Mesothelial cell of epicardium (in vitro differentiated cells): Measurements from ENCODE around the gene DSTN. TPM values are rescaled to one million over a fixed set of nuclear protein-coding genes. Genes with fewer than 3 reads are reported as not detected.

Experiments used
- DNase-seq, 2 experiments: peaks; one replicate each; pipeline ENCODE4 v3.0.0; 2021; ENCODE audit warnings: low spot score in 2 of 2; ENCODE audit not compliant: unreplicated experiment in 2 of 2
- H3K27ac Mint-ChIP-seq: 2 replicates; pipeline ENCODE4 v1.8.0; 2021; ENCODE audit warnings: mixed read lengths
- H3K27me3 Mint-ChIP-seq: 2 replicates; pipeline ENCODE4 v1.8.0; 2021; ENCODE audit warnings: low read depth, mixed read lengths
- H3K36me3 Mint-ChIP-seq: 2 replicates; pipeline ENCODE4 v1.8.0; 2021; ENCODE audit warnings: mixed read lengths
- H3K4me1 Mint-ChIP-seq: 2 replicates; pipeline ENCODE4 v1.8.0; 2021; ENCODE audit warnings: mixed read lengths
- H3K4me3 Mint-ChIP-seq: 2 replicates; pipeline ENCODE4 v1.8.0; 2021; ENCODE audit warnings: mild to moderate bottlenecking, moderate library complexity, mixed read lengths
- H3K9me3 Mint-ChIP-seq: 2 replicates; pipeline ENCODE4 v1.8.0; 2021; ENCODE audit warnings: mixed read lengths
- CTCF ChIP-seq: fragments of 200-600 bp; sonication (generic); IDR thresholded peaks from one replicate; pipeline ENCODE4 v1.5.0; 2021; ENCODE audit warnings: antibody characterized with exemption; ENCODE audit not compliant: unreplicated experiment
- total RNA-seq: library from RNA; stranded (reverse); gene quantifications from 3 replicates; pipeline ENCODE4 v1.2.1, GENCODE V29; 2021

DSTN gene
- total RNA-seq, 1 donor from 2014 or later: 192 TPM

- peaks cover 14% of the 10 kb centered on the region for H3K36me3 Mint-ChIP-seq
- no peaks in the 10 kb centered on the region for H3K9me3 Mint-ChIP-seq
- TF ChIP-seq CTCF: no peak
- no peak overlapping the region for H3K4me3 Mint-ChIP-seq
- no peak for DNase-seq
- peaks cover 7% of the 10 kb centered on the region for H3K4me1 Mint-ChIP-seq
- no peaks in the 10 kb centered on the region for H3K27me3 Mint-ChIP-seq
- H3K27ac Mint-ChIP-seq: peak overlapping the region; percentile 28
These were observed 39.0 kb downstream of the DSTN start for GRCh38 chr20:17608701-17609497.

GRCh38 chr20:17609811-17610377 is 40.0 kb downstream of the DSTN start:
- Mint-ChIP-seq H3K4me3 (no peak overlapping the region), H3K9me3 (no peaks in the 10 kb centered on the region), H3K27me3 (no peaks in the 10 kb centered on the region), H3K36me3 (peaks cover 12% of the 10 kb centered on the region), H3K4me1 (peaks cover 12% of the 10 kb centered on the region), H3K27ac (peak overlapping the region; percentile 20)
- TF ChIP-seq CTCF: no peak
- no peak for DNase-seq

DNA sequence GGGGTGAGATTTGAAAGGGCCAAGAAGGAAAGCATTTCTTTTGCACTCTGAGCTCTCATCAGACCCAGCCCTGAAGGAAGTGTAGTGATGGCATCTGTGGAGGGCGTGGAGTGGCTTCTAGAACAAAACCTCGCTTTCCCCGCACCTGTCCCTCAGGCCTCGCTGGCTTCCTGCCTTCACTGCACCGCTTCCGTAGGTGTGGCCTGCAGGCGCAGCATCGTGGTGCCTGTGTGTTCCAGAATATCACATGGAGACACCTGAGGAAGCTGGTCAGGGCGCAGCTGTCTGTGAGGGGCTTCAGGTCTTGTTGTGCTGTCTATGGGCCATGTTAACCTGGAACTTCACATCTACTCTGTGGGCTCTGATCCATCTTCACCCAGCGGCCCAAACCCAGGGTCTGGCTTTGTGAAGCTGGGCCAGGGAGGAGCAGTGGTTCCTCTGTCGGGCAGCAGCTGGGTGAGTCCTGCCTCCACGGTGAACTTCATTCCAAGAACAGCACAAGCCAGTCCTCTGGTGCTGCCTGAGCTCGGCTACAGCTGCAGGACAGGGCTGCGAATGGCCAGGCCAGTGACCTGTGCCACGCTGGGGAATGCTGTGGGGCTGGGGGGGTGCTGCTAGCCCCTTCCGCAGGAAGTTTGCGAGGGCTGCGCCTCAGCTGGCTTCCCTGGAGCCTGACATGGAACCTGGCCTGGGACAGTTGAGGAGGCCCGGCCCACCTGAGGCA is 40.9 kb downstream of the DSTN start:
- peaks cover 10% of the 10 kb centered on the region for H3K4me1 Mint-ChIP-seq
- H3K36me3 Mint-ChIP-seq: peaks cover 10% of the 10 kb centered on the region
- DNase-seq: no peak
- H3K4me3 Mint-ChIP-seq: no peak overlapping the region
- H3K27me3 Mint-ChIP-seq: no peaks in the 10 kb centered on the region
- peak overlapping the region; percentile 59 for H3K27ac Mint-ChIP-seq
- no peaks in the 10 kb centered on the region for H3K9me3 Mint-ChIP-seq
- no peak for TF ChIP-seq CTCF

GRCh38 chr20:17611290-17611539 is 41.3 kb downstream of the DSTN start:
- no peak for DNase-seq
- H3K27me3 Mint-ChIP-seq: no peaks in the 10 kb centered on the region
- H3K4me3 Mint-ChIP-seq: no peak overlapping the region
- H3K27ac Mint-ChIP-seq: peak overlapping the region; percentile 21
- H3K9me3 Mint-ChIP-seq: no peaks in the 10 kb centered on the region
- no peak for TF ChIP-seq CTCF
- peaks cover 10% of the 10 kb centered on the region for H3K36me3 Mint-ChIP-seq
- H3K4me1 Mint-ChIP-seq: peaks cover 10% of the 10 kb centered on the region

DNA sequence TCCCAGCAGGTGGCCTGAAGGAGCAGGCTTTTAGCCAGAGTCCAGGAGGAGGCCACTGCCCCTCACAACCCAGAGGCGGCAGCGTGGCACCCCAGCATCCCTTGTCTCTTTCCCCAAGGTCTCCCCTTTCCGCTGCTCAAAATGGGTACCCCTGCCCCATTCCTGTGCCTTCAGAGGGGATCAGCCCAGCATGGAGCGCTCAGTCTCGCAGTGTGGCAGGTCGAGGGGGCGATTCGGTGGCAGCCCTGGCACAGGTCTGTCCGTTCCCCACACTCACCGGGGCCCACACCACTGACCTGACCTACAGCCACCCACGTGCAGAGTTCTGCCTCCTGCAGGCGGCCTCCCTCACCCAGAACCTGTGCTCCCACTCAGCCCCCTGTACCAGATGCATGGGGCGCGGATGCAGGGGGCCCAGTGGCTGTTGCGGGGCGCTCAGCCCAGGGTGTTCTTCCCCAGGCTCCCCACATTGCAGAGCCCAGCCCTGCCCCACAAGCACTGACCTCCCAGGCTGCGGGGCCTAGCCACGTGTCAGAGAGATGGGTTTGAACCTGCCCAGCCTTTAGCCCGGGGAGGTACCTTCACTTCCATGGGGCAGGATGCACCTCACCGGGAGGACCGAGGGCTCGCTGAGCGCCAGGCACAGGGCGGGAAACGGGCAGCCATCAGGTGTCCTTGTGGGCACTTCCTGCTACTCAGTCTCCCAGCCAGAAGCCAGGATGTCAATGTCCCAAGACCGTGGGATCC is 41.8 kb downstream of the DSTN start:
- H3K27ac Mint-ChIP-seq: peak overlapping the region; percentile 21
- peak in 1 of 2 experiments; percentile 39 for DNase-seq

More for the DNA sequence above, 41.8 kb downstream of the DSTN start:
- Mint-ChIP-seq H3K9me3 (no peaks in the 10 kb centered on the region), H3K4me3 (no peak overlapping the region), H3K27me3 (no peaks in the 10 kb centered on the region), H3K4me1 (peaks cover 10% of the 10 kb centered on the region), H3K36me3 (peaks cover 10% of the 10 kb centered on the region)
- peak; percentile 34 for TF ChIP-seq CTCF
